ENCODE data around the gene TMEM169.
A peak's percentile ranks its signal among the peaks of the same experiment; 100 is the strongest.

Gene TMEM169

GRCh38 chr2:216081487-216082116 is at the start of gene TMEM169, which contains the start of gene PECR:
Gene TMEM169, plus strand, starts transcription at chr2:216081919. Its CDS starts 14,045 bp downstream, at chr2:216095964.
Gene PECR, minus strand, starts transcription at chr2:216081809. Its CDS starts 68 bp downstream, at chr2:216081741.
- DNase-seq: peak; percentile 15

GRCh38 chr2:216031960-216032689 is 49.6 kb upstream of the TMEM169 start:
- DNase-seq: no peak

GRCh38 chr2:216033403-216033802 is 48.3 kb upstream of the TMEM169 start:
- DNase-seq: no peak

GRCh38 chr2:216034065-216034464 is 47.7 kb upstream of the TMEM169 start:
- DNase-seq: peak; percentile 52

GRCh38 chr2:216039918-216040317 is 41.8 kb upstream of the TMEM169 start:
- no peak for DNase-seq

GRCh38 chr2:216041438-216041837 is 40.3 kb upstream of the TMEM169 start:
- DNase-seq: no peak

GRCh38 chr2:216043949-216044348 is 37.8 kb upstream of the TMEM169 start:
- no peak for DNase-seq

GRCh38 chr2:216044883-216045486 is 36.7 kb upstream of the TMEM169 start:
- no peak for DNase-seq

GRCh38 chr2:216047397-216047796 is 34.3 kb upstream of the TMEM169 start:
- no peak for DNase-seq

- no peak for DNase-seq
These were observed 32.3 kb upstream of the TMEM169 start for GRCh38 chr2:216049452-216049851.

GRCh38 chr2:216051350-216051749 is 30.4 kb upstream of the TMEM169 start:
- DNase-seq: no peak

- no peak for DNase-seq
These were observed 29.3 kb upstream of the TMEM169 start for GRCh38 chr2:216052420-216052819.

- no peak for DNase-seq
These were observed 26.0 kb upstream of the TMEM169 start for GRCh38 chr2:216055680-216056079.

GRCh38 chr2:216056739-216057138 is 25.0 kb upstream of the TMEM169 start:
- no peak for DNase-seq

- DNase-seq: no peak
These were observed 24.0 kb upstream of the TMEM169 start for GRCh38 chr2:216057688-216058193.

GRCh38 chr2:216059233-216059834 is 22.4 kb upstream of the TMEM169 start:
- no peak for DNase-seq

GRCh38 chr2:216064014-216064630 is 17.6 kb upstream of the TMEM169 start:
- DNase-seq: no peak

GRCh38 chr2:216064665-216065064 is 17.1 kb upstream of the TMEM169 start:
- DNase-seq: no peak

- DNase-seq: no peak
These were observed 15.5 kb upstream of the TMEM169 start for GRCh38 chr2:216066230-216066629.

- DNase-seq: no peak
These were observed 12.7 kb upstream of the TMEM169 start for GRCh38 chr2:216069028-216069427.

GRCh38 chr2:216070195-216070594 is 11.5 kb upstream of the TMEM169 start:
- no peak for DNase-seq

- DNase-seq: no peak
These were observed 10.4 kb upstream of the TMEM169 start for GRCh38 chr2:216071111-216071851.
